CD4-positive, alpha-beta T cell treated with Interleukin-17A for 1 hour (primary cell): ENCODE measurements around the gene TDRD9.
"Not testable (repeated sequence)": the region's sequence is repeated elsewhere in the genome, so short reads cannot be mapped to it uniquely, and the experiment has no call there.

Experiments used
- DNase-seq: peaks from one replicate; pipeline ENCODE4 v3.0.0-alpha.2; 2020

Gene TDRD9

GRCh38 chr14:103930051-103930604, 1.9 kb downstream of the TDRD9 start:
- no peak for DNase-seq

- no peak for DNase-seq
Measured at GRCh38 chr14:103931422-103931821, 3.2 kb downstream of the TDRD9 start.

GRCh38 chr14:103932791-103933490, 4.7 kb downstream of the TDRD9 start:
- no peak for DNase-seq

GRCh38 chr14:103935102-103935501, 6.8 kb downstream of the TDRD9 start:
- DNase-seq, result no peak

GRCh38 chr14:103941462-103941861, 13.2 kb downstream of the TDRD9 start:
- DNase-seq, result no peak

GRCh38 chr14:103941973-103942736, 13.9 kb downstream of the TDRD9 start, which contains the start of gene RD3L:
Gene RD3L (minus strand): TSS chr14:103942529. CDS start chr14:103941695, 834 bp downstream.
- no peak for DNase-seq

- DNase-seq, result no peak
Measured at GRCh38 chr14:103943673-103944072, 15.4 kb downstream of the TDRD9 start.

GRCh38 chr14:103946975-103947374, 18.7 kb downstream of the TDRD9 start:
- no peak for DNase-seq

- no peak for DNase-seq
Measured at GRCh38 chr14:103948442-103948841, 20.2 kb downstream of the TDRD9 start.

GRCh38 chr14:103949131-103949790, 21.0 kb downstream of the TDRD9 start:
- DNase-seq, result no peak

- no peak for DNase-seq
Measured at GRCh38 chr14:103960457-103961055, 32.3 kb downstream of the TDRD9 start.

GRCh38 chr14:103961928-103962578, 33.8 kb downstream of the TDRD9 start:
- DNase-seq, result no peak

GRCh38 chr14:103966631-103967030, 38.4 kb downstream of the TDRD9 start:
- no peak for DNase-seq

GRCh38 chr14:103969961-103970360, 41.7 kb downstream of the TDRD9 start:
- DNase-seq, result no peak

GRCh38 chr14:103973354-103973753, 45.1 kb downstream of the TDRD9 start:
- no peak for DNase-seq

GRCh38 chr14:103974575-103974974, 46.3 kb downstream of the TDRD9 start:
- no peak for DNase-seq

GRCh38 chr14:103980623-103981238, 52.5 kb downstream of the TDRD9 start:
- not testable (repeated sequence) for DNase-seq

GRCh38 chr14:103984196-103984595, 55.9 kb downstream of the TDRD9 start:
- no peak for DNase-seq

GRCh38 chr14:103989034-103989433, 60.8 kb downstream of the TDRD9 start:
- no peak for DNase-seq

- no peak for DNase-seq
Measured at GRCh38 chr14:103989964-103990363, 61.7 kb downstream of the TDRD9 start.

- no peak for DNase-seq
Measured at GRCh38 chr14:103994535-103995184, 66.4 kb downstream of the TDRD9 start.
